Measurements from ENCODE around the gene RGS12.

RGS12 gene

GRCh38 chr4:3342182-3342854, 49.5 kb downstream of the RGS12 start:
- Histone ChIP-seq H3K27ac (replicated peaks) (no peak overlapping the region), H3K4me3 (replicated peaks; ENCODE audit: insufficient read depth, low read length) (no peak overlapping the region), H3K27me3 (ENCODE audit: insufficient read depth, poor library complexity, severe bottlenecking) (no peaks in the 10 kb centered on the region)
- no peak for DNase-seq (ENCODE audit: low read depth in 1 of 2, low spot score in 1 of 2)
- TF ChIP-seq SPI1 (IDR thresholded peaks at IDR 0.05; ENCODE audit: borderline replicate concordance, low read depth) (no peak), CTCF (IDR thresholded peaks at IDR 0.05; ENCODE audit: insufficient read depth, low read length) (no peak), GABPA (IDR thresholded peaks at IDR 0.05; ENCODE audit: low read depth) (no peak), POLR2AphosphoS5 (IDR thresholded peaks at IDR 0.05; ENCODE audit: low read depth) (no peak), REST (IDR thresholded peaks at IDR 0.05; ENCODE audit: insufficient replicate concordance, low read depth) (no peak)
